Hepatic stellate cell (primary cell): ENCODE results near the gene F12.
"Not testable (repeated sequence)": the region's sequence is repeated elsewhere in the genome, so short reads cannot be mapped to it uniquely, and the experiment has no call there.

Experiments
- DNase-seq: peaks from one replicate; pipeline ENCODE4 v3.0.0; 2011; ENCODE audit warnings: low spot score

Gene F12

DNA sequence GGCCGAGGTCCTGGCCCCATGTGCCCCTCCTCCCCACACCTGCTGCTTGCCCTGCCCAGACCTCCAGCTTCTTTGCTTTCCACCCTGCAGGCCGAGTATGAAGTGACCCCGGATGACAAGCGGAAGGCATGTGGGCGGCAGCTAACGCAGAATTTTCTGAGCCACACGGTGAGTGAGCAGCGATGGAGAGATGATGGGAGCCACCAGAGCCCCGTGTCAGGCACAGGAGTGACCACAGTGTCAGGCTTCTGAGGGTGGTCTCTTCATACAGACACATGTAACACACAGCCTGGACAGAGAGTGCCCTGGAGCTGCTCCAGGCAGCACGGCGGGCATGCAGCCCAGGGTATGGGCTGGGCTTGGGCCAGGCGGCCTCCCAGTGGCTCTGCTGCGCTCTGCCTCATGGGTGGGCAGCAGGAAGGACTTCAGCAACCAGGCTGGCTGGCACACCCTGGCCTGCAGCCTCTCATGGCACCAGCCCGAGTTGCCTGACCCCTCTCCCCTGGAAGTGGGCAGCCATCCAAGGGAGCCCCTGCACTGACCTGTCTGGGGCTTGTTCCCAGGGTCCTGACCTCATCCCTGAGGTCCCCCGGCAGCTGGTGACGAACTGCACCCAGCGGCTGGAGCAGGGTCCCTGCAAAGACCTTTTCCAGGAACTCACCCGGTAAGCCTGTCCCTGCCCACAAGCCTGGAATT is 22.9 kb upstream of the F12 start:
- no peak for DNase-seq

GRCh38 chr5:177431317-177432142 is 22.2 kb upstream of the F12 start:
- DNase-seq, result no peak

DNA sequence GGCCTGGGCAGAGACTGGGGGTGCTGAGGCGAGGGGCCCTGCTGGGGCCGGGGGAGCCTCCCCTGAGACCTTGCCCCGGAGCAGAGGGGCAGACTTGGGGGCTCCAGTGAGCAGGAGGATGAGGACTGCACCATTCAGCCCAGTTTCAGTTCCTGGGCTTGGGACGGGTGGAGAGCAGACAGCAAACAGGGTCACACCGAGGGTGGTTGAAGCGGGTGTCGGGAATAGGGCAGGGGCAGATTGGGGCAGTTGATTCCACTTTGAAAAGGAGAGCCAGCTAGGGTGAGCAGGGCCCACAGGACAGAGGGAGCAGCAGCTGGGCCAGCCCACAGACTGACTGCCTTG is 21.6 kb upstream of the F12 start:
- no peak for DNase-seq

DNA sequence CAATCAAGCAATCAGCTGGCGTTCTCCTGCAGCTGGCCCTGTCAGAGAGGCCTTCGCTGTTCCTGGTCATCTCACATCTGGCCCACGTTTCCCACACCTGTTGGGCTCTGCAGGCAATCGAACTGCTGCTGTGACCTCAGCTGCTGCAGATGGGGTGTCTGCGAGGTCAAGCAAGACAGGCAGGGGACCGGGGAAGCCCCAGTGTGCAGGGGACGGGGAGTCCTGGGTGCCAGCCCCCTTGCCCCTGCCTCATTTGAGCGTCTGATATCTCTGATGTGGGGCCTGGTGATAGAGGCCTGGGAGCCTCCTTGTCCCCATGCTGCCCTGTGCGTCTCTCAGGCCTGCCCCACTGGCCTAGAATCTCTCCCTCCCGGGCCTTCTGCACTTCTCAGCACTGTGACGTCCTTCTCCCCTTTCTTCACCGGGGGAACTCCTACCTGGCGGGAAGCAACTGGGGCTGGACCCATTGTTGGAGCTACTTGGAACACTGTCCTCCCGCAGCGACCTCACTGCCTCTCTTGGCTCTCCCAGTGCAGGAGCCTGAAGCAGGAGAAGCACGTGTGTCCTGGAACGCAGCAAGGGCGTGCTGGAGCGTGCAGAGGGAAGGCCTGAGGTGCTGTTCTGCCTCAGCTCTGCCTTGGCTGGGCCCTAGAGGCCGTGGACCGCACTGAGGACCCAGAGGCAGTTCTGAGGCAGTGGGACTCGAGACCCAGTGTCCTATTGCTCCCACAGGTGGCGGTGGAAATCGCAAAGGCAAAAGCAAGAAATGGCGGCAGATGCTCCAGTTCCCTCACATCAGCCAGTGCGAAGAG is 21.0 kb upstream of the F12 start:
- no peak for DNase-seq

- DNase-seq, result no peak
Measured at GRCh38 chr5:177429248-177430040, 20.1 kb upstream of the F12 start.

DNA sequence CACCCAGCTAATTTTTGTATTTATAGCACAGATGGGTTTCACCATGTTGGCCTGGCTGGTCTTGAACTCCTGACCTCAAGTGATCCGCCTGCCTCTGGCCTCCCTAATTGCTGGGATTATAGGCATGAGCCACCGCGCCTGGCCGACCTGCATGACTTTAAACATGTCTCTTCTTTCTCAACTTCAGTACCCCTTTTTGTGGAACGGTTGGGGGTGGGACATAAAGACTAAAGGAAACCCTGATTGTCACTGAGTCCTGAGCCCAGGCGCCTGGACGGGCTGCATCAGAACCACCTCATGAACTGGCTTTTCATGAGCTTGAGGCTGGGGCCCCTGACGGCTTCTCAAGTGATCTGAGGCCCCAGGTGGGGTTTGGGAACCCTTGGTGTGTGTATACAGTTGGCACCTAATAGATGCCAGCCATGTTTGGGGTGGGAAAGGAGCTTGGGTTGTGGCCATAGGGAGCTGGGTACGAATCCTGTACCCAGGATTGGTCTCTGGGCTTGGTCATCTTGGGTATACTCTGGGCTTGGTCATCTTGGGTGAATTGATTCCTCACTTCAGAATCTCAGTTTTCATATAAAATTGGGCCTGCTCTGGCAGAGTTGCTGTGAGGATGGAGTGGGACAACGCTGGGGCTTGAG is 19.3 kb upstream of the F12 start:
- DNase-seq, result no peak

- DNase-seq, result no peak
Measured at GRCh38 chr5:177427919-177428573, 18.7 kb upstream of the F12 start.

GRCh38 chr5:177427211-177427822 is 18.0 kb upstream of the F12 start:
- peak; percentile 29 for DNase-seq

DNA sequence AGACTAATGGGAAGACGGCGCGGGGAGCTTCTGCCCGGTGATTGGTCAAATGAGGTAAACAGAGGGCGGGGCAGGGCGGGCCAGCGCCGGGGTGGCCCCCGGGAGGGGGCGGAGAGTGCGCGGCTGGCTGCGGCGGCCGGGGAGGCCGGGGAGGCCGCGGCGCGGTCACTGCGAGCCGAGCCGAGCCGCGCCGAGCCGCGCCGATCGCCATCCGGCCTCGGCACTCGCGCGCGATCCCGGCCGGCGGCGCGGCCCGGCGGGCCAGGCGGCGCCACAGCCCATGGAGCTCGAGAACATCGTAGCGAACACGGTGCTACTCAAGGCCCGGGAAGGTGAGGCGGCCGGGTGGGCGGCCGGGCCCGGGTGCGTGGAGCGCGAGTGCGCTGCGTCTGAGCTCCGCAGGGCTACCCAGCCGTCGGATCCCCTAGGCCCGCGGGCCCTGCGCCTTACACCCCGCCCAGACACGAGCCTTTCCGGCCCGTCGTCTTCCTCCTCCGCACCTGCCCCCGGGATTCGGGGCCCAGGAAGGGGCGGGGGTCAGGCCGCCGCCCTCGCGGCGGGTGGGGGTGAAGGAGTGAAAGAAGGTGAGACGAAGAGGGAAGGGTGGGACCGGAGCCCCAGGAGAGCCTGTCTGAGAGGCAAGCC is 17.3 kb upstream of the F12 start, which contains the start of gene GRK6:
Gene GRK6 (plus strand): TSS at position 111 of the 645 bp plus-strand sequence. CDS start 170 bp downstream, at position 281.
- DNase-seq, result peak; percentile 100

DNA sequence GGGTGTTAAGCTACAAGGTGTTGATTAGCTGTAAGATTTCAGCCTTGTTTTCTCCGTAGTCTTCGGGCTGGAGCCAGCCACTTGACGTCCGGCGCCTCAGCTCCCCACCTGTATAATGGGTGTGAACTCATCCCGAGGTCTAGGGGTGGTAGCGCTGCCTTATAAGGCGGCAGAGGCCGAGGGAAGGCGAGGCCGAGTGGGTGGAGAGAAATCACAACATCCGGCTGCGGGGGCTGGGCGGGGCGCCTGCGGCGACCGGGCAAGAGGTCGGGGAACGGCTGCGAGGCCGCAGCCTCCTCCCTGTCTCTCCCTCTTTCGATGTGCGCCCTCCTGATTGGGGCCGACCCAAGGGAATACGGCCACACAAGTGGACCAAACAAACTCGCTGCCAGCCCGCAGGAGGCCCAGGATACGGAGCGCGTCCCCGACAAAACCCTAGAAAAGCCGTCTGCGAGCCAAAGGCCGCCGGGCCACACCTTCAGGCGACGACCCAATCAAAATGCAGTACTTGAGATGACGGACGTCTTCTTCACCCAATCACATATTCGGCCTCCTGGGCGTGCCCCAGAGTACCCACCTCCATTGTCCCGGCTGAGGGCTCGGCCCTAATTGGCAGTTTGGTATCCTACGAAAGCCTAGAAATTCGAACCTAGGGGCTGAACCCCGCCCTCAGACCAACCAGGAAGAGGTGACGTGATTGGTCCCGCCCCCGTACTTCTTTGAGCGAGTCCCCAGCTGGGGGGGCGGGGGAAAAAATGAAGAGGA is 16.6 kb upstream of the F12 start:
- peak; percentile 100 for DNase-seq

- DNase-seq, result no peak
Measured at GRCh38 chr5:177425196-177425800, 15.9 kb upstream of the F12 start.

DNA sequence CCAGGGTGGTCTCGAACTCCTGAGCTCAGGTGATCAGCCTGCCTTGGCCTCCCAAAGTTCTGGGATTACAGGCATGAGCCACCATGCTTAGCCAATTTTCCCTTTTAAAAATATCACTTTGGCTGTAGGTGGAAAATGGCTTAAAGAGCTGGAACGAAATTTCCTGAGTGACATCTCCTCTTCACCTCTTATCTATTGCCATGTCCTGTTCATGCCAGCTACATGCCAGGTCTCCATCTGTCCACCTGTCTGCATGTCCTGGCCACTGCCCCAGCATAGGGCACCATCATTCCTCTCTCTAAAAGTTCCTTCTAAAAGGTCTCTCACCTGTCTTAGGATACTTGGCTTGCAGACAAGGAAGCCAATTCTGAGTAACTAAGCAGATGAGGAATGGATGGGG is 14.3 kb upstream of the F12 start:
- no peak for DNase-seq

DNA sequence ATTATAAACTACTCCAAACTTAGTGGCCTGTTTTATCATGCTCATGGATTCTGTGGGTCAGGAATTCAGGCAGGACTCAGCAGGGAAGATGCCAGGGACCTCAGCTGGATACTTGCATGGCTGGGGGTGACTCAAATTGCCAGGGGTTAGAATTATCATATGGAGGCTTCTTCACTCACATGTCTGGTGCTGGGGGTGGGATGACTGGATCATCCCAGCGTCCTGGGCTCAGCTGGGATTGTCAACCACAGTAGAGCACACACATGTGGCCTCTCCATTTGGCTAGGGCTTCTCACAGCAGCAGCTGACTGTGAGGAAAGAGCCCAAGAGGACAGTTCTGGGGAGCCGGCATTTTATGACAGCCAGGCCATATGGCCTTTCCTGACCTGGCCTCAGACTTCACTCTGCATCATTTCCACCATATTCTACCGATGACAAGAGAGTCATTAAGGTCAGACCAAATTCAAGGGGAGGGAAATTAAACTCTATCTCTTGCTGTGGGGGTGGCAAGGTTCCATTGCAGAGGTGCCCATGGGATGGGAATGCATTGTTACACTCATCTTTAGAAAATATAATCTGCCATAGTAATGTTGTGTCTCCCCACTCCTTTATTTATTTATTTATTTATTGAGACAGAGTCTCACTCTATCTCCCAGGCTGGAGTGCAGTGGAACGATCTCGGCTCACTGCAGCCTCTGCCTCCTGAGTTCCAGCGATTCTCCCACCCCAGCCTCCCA is 11.9 kb upstream of the F12 start:
- DNase-seq, result no peak

DNA sequence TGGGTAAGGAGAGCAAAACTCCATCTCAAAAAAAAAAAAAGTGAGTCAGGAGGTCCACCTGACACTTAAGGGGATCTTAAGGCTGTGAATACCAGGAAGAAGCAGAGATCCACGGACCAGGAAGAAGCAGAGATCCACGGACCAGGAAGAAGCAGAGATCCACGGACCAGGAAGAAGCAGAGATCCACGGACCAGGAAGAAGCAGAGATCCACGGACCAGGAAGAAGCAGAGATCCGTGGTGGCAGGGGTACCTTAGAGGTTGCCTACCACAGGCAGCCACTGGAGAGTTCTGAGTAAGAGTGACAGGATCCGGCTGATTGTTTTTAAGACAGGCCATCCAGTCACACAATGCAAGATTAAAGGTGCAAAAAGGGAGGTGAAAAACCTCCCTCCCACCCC is 11.1 kb upstream of the F12 start:
- not testable (repeated sequence) for DNase-seq

- peak; percentile 40 for DNase-seq
Measured at GRCh38 chr5:177419046-177419445, 9.7 kb upstream of the F12 start.

DNA sequence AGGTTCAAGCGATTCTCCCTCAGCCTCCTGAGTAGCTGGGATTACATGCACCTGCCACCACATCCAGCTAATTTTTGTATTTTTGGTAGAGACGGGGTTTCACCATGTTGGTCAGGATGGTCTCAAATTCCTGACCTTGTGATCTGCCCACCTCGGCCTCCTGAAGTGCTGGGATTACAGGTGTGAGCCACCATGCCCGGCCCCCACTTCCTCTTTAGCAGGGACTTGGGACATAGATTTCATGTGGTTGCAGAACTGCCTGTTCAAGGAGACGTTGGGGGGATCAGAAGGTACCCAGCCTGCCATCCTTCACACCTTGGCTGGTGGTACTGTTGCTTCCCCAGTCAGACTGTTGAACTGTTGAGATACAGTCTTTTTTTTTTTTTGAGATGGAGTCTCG is 7.7 kb upstream of the F12 start:
- DNase-seq, result not testable (repeated sequence)

DNA sequence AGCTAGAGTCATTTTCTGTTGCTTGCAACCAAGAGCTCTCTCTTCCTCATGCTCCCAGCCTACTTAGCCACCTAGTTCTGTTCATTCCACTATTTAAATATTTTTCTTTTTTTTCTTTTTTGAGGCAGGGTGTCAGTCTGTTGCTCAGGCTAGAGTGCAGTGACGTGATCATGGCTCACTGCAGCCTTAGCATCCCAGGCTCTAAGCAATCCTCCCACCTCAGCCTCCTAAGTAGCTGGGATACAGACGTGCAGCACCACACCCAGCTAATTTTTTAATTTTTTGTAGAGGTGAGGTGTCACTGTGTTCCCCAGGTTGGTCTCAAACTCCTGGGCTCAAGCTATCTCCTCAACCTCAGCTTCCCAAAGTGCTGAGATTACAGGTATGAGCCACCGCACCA is 5.1 kb upstream of the F12 start:
- no peak for DNase-seq
